ENCODE measurements around the gene ATG14.

- TF ChIP-seq, protein P1, sequence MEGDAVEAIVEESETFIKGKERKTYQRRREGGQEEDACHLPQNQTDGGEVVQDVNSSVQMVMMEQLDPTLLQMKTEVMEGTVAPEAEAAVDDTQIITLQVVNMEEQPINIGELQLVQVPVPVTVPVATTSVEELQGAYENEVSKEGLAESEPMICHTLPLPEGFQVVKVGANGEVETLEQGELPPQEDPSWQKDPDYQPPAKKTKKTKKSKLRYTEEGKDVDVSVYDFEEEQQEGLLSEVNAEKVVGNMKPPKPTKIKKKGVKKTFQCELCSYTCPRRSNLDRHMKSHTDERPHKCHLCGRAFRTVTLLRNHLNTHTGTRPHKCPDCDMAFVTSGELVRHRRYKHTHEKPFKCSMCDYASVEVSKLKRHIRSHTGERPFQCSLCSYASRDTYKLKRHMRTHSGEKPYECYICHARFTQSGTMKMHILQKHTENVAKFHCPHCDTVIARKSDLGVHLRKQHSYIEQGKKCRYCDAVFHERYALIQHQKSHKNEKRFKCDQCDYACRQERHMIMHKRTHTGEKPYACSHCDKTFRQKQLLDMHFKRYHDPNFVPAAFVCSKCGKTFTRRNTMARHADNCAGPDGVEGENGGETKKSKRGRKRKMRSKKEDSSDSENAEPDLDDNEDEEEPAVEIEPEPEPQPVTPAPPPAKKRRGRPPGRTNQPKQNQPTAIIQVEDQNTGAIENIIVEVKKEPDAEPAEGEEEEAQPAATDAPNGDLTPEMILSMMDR (IDR thresholded peaks at IDR 0.05): no peak
- no peak for TF ChIP-seq POLR2A (IDR thresholded peaks at IDR 0.05)
Observed at GRCh38 chr14:55427439-55427838, 15.8 kb upstream of the ATG14 start.

Data from testis (tissue), 2 donors.